ENCODE data around the gene FRG1. TPM values are rescaled to one million over a fixed set of nuclear protein-coding genes. Genes with fewer than 3 reads are reported as not detected.

FRG1 gene
- polyA plus RNA-seq, 1 of the 3 experiments (the other 2 are of a cell fraction) = 12.4 TPM

DNA sequence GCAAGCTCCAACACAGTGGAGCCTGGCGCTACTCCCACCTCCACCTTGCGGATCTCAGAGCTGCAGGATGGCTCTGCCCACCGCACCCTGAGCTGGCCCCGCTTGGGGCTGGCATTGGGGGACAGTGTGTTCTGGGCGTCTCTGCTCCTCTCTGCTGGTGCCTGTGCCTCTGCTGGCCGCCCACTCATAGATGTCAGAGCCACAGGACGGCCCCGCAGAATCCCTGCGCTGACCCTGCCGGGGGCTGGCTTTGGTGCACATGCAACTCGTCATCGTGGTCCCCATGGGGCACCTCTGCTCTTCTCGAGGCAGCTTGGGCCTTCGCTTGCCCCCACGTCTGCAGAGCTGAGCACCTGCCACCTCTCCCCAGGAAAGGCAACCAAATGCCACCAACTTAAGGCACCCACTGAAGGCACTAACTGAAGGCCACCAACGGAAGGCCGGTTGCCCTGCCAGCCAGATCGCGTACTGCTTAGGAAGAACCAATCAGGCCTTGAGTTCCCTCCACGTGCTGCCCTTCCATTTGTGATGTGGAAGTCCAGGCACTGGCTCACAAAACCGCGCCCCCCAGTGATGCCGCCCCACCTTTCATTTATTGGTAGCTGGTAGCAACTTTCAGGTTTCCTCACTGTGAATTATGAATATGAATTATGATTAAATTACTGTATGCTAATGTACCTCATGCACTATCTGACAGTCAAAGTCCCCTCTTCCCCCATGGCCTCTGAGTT is 23.3 kb upstream of the FRG1 start:
- Histone ChIP-seq H4K20me1 (ENCODE audit: insufficient read depth) (no peaks in the 10 kb centered on the region), H3K36me3 (replicated peaks in 1 of 2; ENCODE audit: control insufficient read depth in 1 of 2, insufficient read depth in 2 of 2, low read length in 1 of 2) (no peaks in the 10 kb centered on the region), H3K4me2 (no peak overlapping the region), H2AFZ (ENCODE audit: low read depth) (no peak overlapping the region), H3K9me2 (no peaks in the 10 kb centered on the region), H3K79me2 (ENCODE audit: insufficient read depth) (no peaks in the 10 kb centered on the region), H3K4me3 (ENCODE audit: low read depth in 2 of 2, low read length in 1 of 2) (no peak overlapping the region), H3F3A (replicated peaks; ENCODE audit: insufficient read depth) (no peaks in the 10 kb centered on the region), H3K9ac (no peak overlapping the region), H3K27me3 (ENCODE audit: insufficient read depth) (no peaks in the 10 kb centered on the region), H3K9me3 (peaks cover 5% of the 10 kb centered on the region; the same call in 1 of the 2 replicates), H3K27ac (ENCODE audit: low read depth in 2 of 2, low read length in 1 of 2) (no peak overlapping the region), H3K4me1 (ENCODE audit: control insufficient read depth in 1 of 2, insufficient read depth in 2 of 2, low read depth in 1 of 2, low read length in 1 of 2) (no peaks in the 10 kb centered on the region)
- TF ChIP-seq CHD2 (IDR thresholded peaks at IDR 0.05; ENCODE audit: low read length, partially characterized antibody) (no peak), RAD21 (IDR thresholded peaks at IDR 0.05; ENCODE audit: low read length) (no peak), USF1 (IDR thresholded peaks at IDR 0.05; ENCODE audit: borderline replicate concordance, low read depth) (no peak), ZBTB33 (IDR thresholded peaks at IDR 0.05; ENCODE audit: borderline replicate concordance, low read depth) (no peak), EP300 (IDR thresholded peaks at IDR 0.05; ENCODE audit: borderline replicate concordance in 1 of 2, low read depth in 1 of 2, low read length in 1 of 2) (no peak), ELF1 (IDR thresholded peaks at IDR 0.05) (no peak), FOXJ3 (CRISPR knock-in tag; IDR thresholded peaks at IDR 0.05) (no peak), USF2 (IDR thresholded peaks at IDR 0.05; ENCODE audit: borderline replicate concordance, low read depth, low read length) (no peak), SIN3A (IDR thresholded peaks at IDR 0.05; ENCODE audit: borderline replicate concordance, low read depth, low read length) (no peak), MAX (IDR thresholded peaks at IDR 0.05; ENCODE audit: low read depth) (no peak), EZH2phosphoT487 (IDR thresholded peaks at IDR 0.05; ENCODE audit: borderline replicate concordance, low read depth) (no peak), MXI1 (IDR thresholded peaks at IDR 0.05; ENCODE audit: low read depth, low read length) (no peak), TAF1 (IDR thresholded peaks at IDR 0.05; ENCODE audit: borderline replicate concordance, low read depth, low read length) (no peak), NRF1 (IDR thresholded peaks at IDR 0.05; ENCODE audit: low read depth, low read length) (no peak)
- TF ChIP-seq, protein P1, sequence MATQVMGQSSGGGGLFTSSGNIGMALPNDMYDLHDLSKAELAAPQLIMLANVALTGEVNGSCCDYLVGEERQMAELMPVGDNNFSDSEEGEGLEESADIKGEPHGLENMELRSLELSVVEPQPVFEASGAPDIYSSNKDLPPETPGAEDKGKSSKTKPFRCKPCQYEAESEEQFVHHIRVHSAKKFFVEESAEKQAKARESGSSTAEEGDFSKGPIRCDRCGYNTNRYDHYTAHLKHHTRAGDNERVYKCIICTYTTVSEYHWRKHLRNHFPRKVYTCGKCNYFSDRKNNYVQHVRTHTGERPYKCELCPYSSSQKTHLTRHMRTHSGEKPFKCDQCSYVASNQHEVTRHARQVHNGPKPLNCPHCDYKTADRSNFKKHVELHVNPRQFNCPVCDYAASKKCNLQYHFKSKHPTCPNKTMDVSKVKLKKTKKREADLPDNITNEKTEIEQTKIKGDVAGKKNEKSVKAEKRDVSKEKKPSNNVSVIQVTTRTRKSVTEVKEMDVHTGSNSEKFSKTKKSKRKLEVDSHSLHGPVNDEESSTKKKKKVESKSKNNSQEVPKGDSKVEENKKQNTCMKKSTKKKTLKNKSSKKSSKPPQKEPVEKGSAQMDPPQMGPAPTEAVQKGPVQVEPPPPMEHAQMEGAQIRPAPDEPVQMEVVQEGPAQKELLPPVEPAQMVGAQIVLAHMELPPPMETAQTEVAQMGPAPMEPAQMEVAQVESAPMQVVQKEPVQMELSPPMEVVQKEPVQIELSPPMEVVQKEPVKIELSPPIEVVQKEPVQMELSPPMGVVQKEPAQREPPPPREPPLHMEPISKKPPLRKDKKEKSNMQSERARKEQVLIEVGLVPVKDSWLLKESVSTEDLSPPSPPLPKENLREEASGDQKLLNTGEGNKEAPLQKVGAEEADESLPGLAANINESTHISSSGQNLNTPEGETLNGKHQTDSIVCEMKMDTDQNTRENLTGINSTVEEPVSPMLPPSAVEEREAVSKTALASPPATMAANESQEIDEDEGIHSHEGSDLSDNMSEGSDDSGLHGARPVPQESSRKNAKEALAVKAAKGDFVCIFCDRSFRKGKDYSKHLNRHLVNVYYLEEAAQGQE (IDR thresholded peaks at IDR 0.05; ENCODE audit: low read depth, low read length) = no peak
- CTCF ChIA-PET = no interaction called here
- no peak for DNase-seq
- WGBS (ENCODE audit: low lambda C conversion rate) = 64% methylated on average over 4 of the region's 23 CpGs
- POLR2A ChIA-PET = no interaction called here

Data from SK-N-SH (cell line).